ENCODE data around the gene GRAMD1A.

Gene GRAMD1A

GRCh38 chr19:35070471-35070870, 70.3 kb downstream of the GRAMD1A start:
- DNase-seq (ENCODE audit: low read depth in 2 of 2, low spot score in 1 of 2): no peak

- no peak for DNase-seq (ENCODE audit: low read depth in 2 of 2, low spot score in 1 of 2)
Measured at GRCh38 chr19:35073516-35073915, 73.4 kb downstream of the GRAMD1A start.

- DNase-seq (ENCODE audit: low read depth in 2 of 2, low spot score in 1 of 2): no peak
Measured at GRCh38 chr19:35073941-35074340, 73.8 kb downstream of the GRAMD1A start.

GRCh38 chr19:35074426-35075201, 74.5 kb downstream of the GRAMD1A start:
- DNase-seq (ENCODE audit: low read depth in 2 of 2, low spot score in 1 of 2): no peak

GRCh38 chr19:35075202-35076025, 75.3 kb downstream of the GRAMD1A start:
- DNase-seq (ENCODE audit: low read depth in 2 of 2, low spot score in 1 of 2): no peak

- no peak for DNase-seq (ENCODE audit: low read depth in 2 of 2, low spot score in 1 of 2)
Measured at GRCh38 chr19:35076026-35076370, 75.9 kb downstream of the GRAMD1A start.

Measured in stimulated activated CD8-positive, alpha-beta memory T cell treated with anti-CD3 and anti-CD28 coated beads, Interleukin-4, amount 100 ng/mL, for 1 hour (primary cell).